Keratinocyte (primary cell): ENCODE measurements around the gene SMYD5. TPM values are rescaled to one million over a fixed set of nuclear protein-coding genes. Genes with fewer than 3 reads are reported as not detected.

Experiments
- DNase-seq: peaks from one replicate; pipeline ENCODE4 v3.0.0-alpha.2; 2011; ENCODE audit warnings: low read depth, missing footprints, low spot score
- FAIRE-seq: peaks from 2 replicates; lab custom pipeline; 2011; peaks lifted over from hg19 to GRCh38; lab: Jason Lieb, UNC
- H2AFZ ChIP-seq: 2 replicates; pipeline ENCODE4 v1.6.0; 2012; ENCODE audit warnings: low read length, control low read depth, inconsistent platforms; ENCODE audit not compliant: control insufficient read depth
- H3K27ac ChIP-seq: 2 replicates; pipeline ENCODE4 v1.5.1; 2011; ENCODE audit warnings: low read length; ENCODE audit not compliant: control insufficient read depth, insufficient read depth
- H3K27me3 ChIP-seq: 3 replicates; pipeline ENCODE4 v1.6.0; 2011; ENCODE audit warnings: low read length; ENCODE audit not compliant: control insufficient read depth, insufficient read depth; ENCODE audit errors: extremely low read depth
- H3K36me3 ChIP-seq, 2 experiments: 2 replicates in 1 of 2; 3 replicates in 1 of 2; pipeline ENCODE4 v1.5.1; 2011; ENCODE audit warnings: low read length in 2 of 2, mild to moderate bottlenecking in 1 of 2; ENCODE audit not compliant: control insufficient read depth in 2 of 2, insufficient read depth in 2 of 2; ENCODE audit errors: extremely low read depth in 1 of 2
- H3K4me1 ChIP-seq: 3 replicates; pipeline ENCODE4 v1.5.1; 2011; ENCODE audit warnings: low read length; ENCODE audit not compliant: control insufficient read depth, insufficient read depth; ENCODE audit errors: extremely low read depth
- H3K4me2 ChIP-seq: 3 replicates; pipeline ENCODE4 v1.6.0; 2011; ENCODE audit warnings: low read depth, low read length; ENCODE audit not compliant: control insufficient read depth, insufficient read depth; ENCODE audit errors: extremely low read depth
- H3K4me3 ChIP-seq, 3 experiments: fragments of 200-600 bp in 1 of 3; sonication (generic) in 1 of 3; 2 replicates in 2 of 3; 3 replicates in 1 of 3; pipeline ENCODE4 v1.5.1; 2011 to 2016; ENCODE audit warnings: low read length in 3 of 3, mild to moderate bottlenecking in 3 of 3, control low read depth in 2 of 3, inconsistent platforms in 1 of 3, low read depth in 1 of 3, mixed read lengths in 1 of 3, mixed run types in 1 of 3, moderate library complexity in 1 of 3; ENCODE audit not compliant: control insufficient read depth in 2 of 3, insufficient read depth in 2 of 3; ENCODE audit errors: extremely low read depth in 1 of 3
- H3K79me2 ChIP-seq: 2 replicates; pipeline ENCODE4 v1.6.0; 2012; ENCODE audit warnings: low read length; ENCODE audit not compliant: control insufficient read depth, insufficient read depth
- H3K9ac ChIP-seq: 3 replicates; pipeline ENCODE4 v1.6.0; 2011; ENCODE audit warnings: low read length; ENCODE audit not compliant: control insufficient read depth, insufficient read depth; ENCODE audit errors: extremely low read depth
- H3K9me1 ChIP-seq: 3 replicates; pipeline ENCODE4 v1.6.0; 2011; ENCODE audit warnings: low read length; ENCODE audit not compliant: control insufficient read depth, insufficient read depth; ENCODE audit errors: extremely low read depth
- H3K9me3 ChIP-seq: 2 replicates; pipeline ENCODE4 v1.5.1; 2012; ENCODE audit warnings: low read depth, low read length; ENCODE audit not compliant: control insufficient read depth
- H4K20me1 ChIP-seq: 3 replicates; pipeline ENCODE4 v1.6.0; 2011; ENCODE audit warnings: low read length; ENCODE audit not compliant: control insufficient read depth, insufficient read depth; ENCODE audit errors: extremely low read depth
- EZH2 ChIP-seq: IDR thresholded peaks from one replicate; pipeline ENCODE4 v1.6.1; 2012; ENCODE audit warnings: inconsistent platforms, mild to moderate bottlenecking, low read length, moderate library complexity
- dilution Hi-C: fragments of 300-500 bp; cut with MboI; formaldehyde crosslinking; loops from one replicate; pipeline ENCODE4 v1.7.0; 2020; ENCODE audit warnings: low sequenced_read_pairs; ENCODE audit not compliant: extremely low pct_ligation_motif_present
- polyA plus RNA-seq, 5 experiments: library from polyadenylated mRNA; depleted of rRNA in 3 of 5; stranded (reverse) in 3 of 5; stranded (forward) in 1 of 5; unstranded in 1 of 5; fragments of >200 nt; gene quantifications; 1 replicate in 1 of 5; 2 replicates in 3 of 5; 3 replicates in 1 of 5; pipeline versions ENCODE4 v1.2.1 to v1.2.3, GENCODE V29; 2011 to 2012; ENCODE audit warnings: missing spikeins in 2 of 5, low read depth in 1 of 5, low replicate concordance in 1 of 5
- TF ChIP-seq, protein P1 (sequence below), 3 experiments: IDR thresholded peaks in 1 of 3; conservative IDR thresholded peaks in 1 of 3; optimal IDR thresholded peaks in 1 of 3; 2 replicates in 2 of 3; 3 replicates in 1 of 3; pipeline versions ENCODE3 to v1.5.1; 2011; ENCODE audit warnings: low read length in 3 of 3, mild to moderate bottlenecking in 3 of 3, moderate library complexity in 2 of 3, control low read depth in 1 of 3, inconsistent platforms in 1 of 3; ENCODE audit not compliant: insufficient read depth in 2 of 3; ENCODE audit errors: extremely low read depth in 1 of 3

SMYD5 gene
- polyA plus RNA-seq, 1 donor (not counting 4 experiments of a cell fraction or from before 2014, with no cell fraction given) = 18.6 TPM

DNA sequence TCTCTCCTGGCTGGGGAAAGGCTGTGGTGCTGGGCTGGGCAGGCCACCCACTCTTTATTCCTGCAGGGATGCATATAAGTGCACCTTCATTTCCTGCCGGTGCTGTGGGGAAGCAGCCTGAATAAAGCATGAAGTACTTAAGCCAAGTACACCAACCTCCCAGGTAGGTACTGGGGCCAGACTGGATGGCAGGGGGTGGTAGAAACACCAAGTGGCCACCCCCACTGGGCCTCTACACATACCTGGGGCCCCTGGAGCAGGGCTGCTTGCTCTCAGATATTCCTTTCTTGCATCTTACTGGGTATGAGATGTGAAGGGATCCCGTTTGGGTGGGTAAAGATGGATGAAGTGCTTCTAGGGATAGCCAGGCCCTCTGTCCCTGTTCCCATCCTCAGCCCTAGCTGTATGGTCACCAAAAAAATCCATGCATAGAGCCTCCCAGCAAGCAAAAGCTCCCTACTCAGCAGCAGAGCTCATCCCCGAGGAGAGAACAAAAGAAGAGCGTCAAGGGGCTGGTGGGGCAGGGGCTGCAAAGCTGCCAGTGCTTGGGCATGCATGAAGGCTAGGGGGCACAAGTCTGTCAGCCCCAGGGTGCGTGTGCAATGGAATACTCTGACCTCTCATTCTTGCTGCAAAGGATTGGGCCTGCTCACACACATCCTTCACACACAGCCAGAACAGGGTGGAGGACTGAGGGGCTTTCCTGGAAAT lies 42.0 kb downstream of the SMYD5 start:
- FAIRE-seq (no peak), DNase-seq (no peak)
- no peak overlapping the region for H3K4me2 ChIP-seq
- H3K27ac ChIP-seq = no peak overlapping the region
- peaks cover 26% of the 10 kb centered on the region for H3K4me1 ChIP-seq
- H3K4me3 ChIP-seq = no peak overlapping the region
- H3K9me3 ChIP-seq = no peaks in the 10 kb centered on the region
- no peaks in the 10 kb centered on the region for H3K79me2 ChIP-seq
- H4K20me1 ChIP-seq = no peaks in the 10 kb centered on the region
- dilution Hi-C loops = no loop called here
- H3K9me1 ChIP-seq = peaks cover 5% of the 10 kb centered on the region
- no peak overlapping the region for H2AFZ ChIP-seq
- H3K36me3 ChIP-seq = peaks cover 14 to 31% of the 10 kb centered on the region in 2 experiments
- no peak for TF ChIP-seq EZH2
- TF ChIP-seq, protein P1, sequence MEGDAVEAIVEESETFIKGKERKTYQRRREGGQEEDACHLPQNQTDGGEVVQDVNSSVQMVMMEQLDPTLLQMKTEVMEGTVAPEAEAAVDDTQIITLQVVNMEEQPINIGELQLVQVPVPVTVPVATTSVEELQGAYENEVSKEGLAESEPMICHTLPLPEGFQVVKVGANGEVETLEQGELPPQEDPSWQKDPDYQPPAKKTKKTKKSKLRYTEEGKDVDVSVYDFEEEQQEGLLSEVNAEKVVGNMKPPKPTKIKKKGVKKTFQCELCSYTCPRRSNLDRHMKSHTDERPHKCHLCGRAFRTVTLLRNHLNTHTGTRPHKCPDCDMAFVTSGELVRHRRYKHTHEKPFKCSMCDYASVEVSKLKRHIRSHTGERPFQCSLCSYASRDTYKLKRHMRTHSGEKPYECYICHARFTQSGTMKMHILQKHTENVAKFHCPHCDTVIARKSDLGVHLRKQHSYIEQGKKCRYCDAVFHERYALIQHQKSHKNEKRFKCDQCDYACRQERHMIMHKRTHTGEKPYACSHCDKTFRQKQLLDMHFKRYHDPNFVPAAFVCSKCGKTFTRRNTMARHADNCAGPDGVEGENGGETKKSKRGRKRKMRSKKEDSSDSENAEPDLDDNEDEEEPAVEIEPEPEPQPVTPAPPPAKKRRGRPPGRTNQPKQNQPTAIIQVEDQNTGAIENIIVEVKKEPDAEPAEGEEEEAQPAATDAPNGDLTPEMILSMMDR (optimal IDR thresholded peaks at IDR 0.05 in 1 of 3, IDR thresholded peaks at IDR 0.05 in 1 of 3, conservative IDR thresholded peaks at IDR 0.05 in 1 of 3; ENCODE audit: extremely low read depth in 1 of 3, insufficient read depth in 2 of 3, low read length in 3 of 3) = no peak
- no peaks in the 10 kb centered on the region for H3K27me3 ChIP-seq
- no peak overlapping the region for H3K9ac ChIP-seq

DNA sequence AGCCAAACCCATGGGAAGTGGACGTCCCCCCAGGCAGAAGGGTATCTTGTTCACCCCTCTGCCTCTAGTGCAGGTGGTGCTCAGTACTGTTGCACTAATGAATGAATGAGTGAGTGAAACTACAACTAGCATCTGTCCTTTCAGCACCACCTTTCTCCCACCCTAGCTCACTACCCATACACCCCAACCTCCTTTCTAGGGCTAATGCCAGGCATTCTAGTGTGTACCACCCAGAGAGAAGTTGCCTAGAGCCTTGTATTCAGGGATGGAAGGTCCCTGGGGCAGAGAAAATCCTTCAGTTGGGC lies 42.5 kb downstream of the SMYD5 start:
- peaks cover 14 to 27% of the 10 kb centered on the region in 2 experiments for H3K36me3 ChIP-seq
- no peak for TF ChIP-seq EZH2
- TF ChIP-seq, protein P1 (optimal IDR thresholded peaks at IDR 0.05 in 1 of 3, IDR thresholded peaks at IDR 0.05 in 1 of 3, conservative IDR thresholded peaks at IDR 0.05 in 1 of 3; ENCODE audit: extremely low read depth in 1 of 3, insufficient read depth in 2 of 3, low read length in 3 of 3) = no peak
- H3K9me1 ChIP-seq = peaks cover 5% of the 10 kb centered on the region
- no peaks in the 10 kb centered on the region for H3K9me3 ChIP-seq
- DNase-seq (no peak), FAIRE-seq (no peak)
- H3K79me2 ChIP-seq = no peaks in the 10 kb centered on the region
- H4K20me1 ChIP-seq = no peaks in the 10 kb centered on the region
- dilution Hi-C loops = no loop called here
- H3K27ac ChIP-seq = no peak overlapping the region
- peaks cover 26% of the 10 kb centered on the region for H3K4me1 ChIP-seq
- no peak overlapping the region for H3K9ac ChIP-seq
- no peak overlapping the region for H3K4me2 ChIP-seq
- H3K4me3 ChIP-seq = no peak overlapping the region
- no peak overlapping the region for H2AFZ ChIP-seq
- H3K27me3 ChIP-seq = no peaks in the 10 kb centered on the region
